Measurements from ENCODE around the gene TARS3. TPM values are rescaled to one million over a fixed set of nuclear protein-coding genes. Genes with fewer than 3 reads are reported as not detected.

Gene TARS3
- total RNA-seq, 1 experiment from 2014 or later, result 4.6 TPM

DNA sequence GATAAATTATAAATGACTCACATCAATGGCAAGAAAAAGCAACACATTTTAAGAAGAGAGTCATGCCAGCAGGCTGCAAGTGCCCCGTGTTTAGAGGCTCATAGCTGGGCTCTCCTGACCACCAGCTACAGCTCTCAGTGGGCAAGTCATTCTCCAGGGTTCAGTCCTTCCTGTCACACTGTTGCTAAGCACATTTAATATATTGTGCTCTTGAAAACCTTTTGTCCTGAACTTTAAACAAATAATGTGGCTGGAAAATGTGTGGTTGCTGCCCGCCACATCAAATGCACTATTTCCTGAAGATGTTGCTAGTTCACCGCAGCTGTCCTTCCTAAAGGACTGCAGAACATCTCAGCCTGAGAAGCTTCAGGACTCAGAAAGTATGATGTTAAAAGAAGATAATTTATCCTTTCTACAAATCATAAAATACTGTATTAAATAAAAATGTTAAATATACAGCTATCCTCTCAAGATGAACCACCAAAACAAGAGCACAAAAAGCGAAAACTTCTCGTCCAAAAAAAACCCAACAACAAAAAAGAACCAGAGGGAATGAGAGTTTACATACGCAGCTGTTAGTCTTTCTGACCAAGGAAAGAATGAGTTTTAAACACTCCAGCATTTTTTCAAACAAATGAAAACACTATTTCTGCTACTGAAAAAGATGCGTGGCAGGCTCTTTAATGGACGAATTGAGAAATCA is 951 bp downstream of the TARS3 start:
- intact Hi-C loops (cut with micrococcal nuclease; ENCODE audit: unreplicated experiment), result loop anchor here (5.0 kb wide), 1 partner anchor 71 kb away; the partner anchor contains the start of gene TM2D3
- CTCF ChIA-PET, result no interaction called here
- Histone ChIP-seq H3K9me2 (ENCODE audit: insufficient read depth) (no peaks in the 10 kb centered on the region), H3K36me3 (ENCODE audit: low read depth) (no peaks in the 10 kb centered on the region), H3K4me1 (replicated peaks; ENCODE audit: insufficient read depth) (peaks cover 9% of the 10 kb centered on the region; the same call in 1 of the 2 replicates), H3K4me2 (peak overlapping the region; percentile 87), H3K79me2 (ENCODE audit: low read depth) (no peaks in the 10 kb centered on the region), H3K27ac (peak overlapping the region; percentile 50), H3F3A (ENCODE audit: insufficient read depth, low read depth) (0 out of 2 replicates have a peak, but pooled peaks cover 8% of the 10 kb centered on the region), H3K9me3 (ENCODE audit: insufficient read depth, low read depth) (no peaks in the 10 kb centered on the region), H3K27me3 (ENCODE audit: insufficient read depth, low read depth) (peaks cover 15% of the 10 kb centered on the region), H3K4me3 (peak overlapping the region; percentile 78), H2AFZ (peak overlapping the region; percentile 86), H4K20me1 (ENCODE audit: insufficient read depth) (no peaks in the 10 kb centered on the region)
- BruUV-seq (replicated peaks), result TSS peak; percentile 54
- POLR2A ChIA-PET (ENCODE audit: unreplicated experiment), result interaction anchor here (0.6 kb wide), 1 partner anchor 54 kb away, joined by 6 read pairs; no protein-coding TSS in a partner anchor
- no peak for DNase-seq
- TF ChIP-seq, protein P1, sequence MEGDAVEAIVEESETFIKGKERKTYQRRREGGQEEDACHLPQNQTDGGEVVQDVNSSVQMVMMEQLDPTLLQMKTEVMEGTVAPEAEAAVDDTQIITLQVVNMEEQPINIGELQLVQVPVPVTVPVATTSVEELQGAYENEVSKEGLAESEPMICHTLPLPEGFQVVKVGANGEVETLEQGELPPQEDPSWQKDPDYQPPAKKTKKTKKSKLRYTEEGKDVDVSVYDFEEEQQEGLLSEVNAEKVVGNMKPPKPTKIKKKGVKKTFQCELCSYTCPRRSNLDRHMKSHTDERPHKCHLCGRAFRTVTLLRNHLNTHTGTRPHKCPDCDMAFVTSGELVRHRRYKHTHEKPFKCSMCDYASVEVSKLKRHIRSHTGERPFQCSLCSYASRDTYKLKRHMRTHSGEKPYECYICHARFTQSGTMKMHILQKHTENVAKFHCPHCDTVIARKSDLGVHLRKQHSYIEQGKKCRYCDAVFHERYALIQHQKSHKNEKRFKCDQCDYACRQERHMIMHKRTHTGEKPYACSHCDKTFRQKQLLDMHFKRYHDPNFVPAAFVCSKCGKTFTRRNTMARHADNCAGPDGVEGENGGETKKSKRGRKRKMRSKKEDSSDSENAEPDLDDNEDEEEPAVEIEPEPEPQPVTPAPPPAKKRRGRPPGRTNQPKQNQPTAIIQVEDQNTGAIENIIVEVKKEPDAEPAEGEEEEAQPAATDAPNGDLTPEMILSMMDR (conservative IDR thresholded peaks at IDR 0.05), result no peak
- TF ChIP-seq EZH2 (IDR thresholded peaks at IDR 0.05; ENCODE audit: low read depth), result no peak

DNA sequence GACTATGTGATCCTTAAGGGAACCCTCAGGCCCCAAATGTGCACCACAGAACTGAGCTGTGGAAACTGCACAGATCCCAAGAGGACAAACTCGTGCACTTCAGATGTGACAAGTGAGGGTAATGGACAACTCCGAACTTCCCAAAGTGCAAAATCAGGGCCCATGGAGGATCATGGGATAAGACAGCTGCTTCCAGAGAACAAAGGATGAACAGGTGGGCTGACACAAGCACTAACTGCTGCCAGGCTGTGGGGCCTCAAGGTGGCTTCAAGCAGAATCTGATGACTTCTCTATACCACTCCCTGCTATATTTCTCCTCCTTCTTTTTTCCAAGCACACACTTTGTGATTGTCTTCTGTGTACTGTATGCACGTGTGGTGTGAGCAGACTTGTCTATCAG is 5.4 kb downstream of the TARS3 start:
- ChIA-PET POLR2A (ENCODE audit: unreplicated experiment) (no interaction called here), CTCF (no interaction called here)
- intact Hi-C loops (cut with micrococcal nuclease; ENCODE audit: unreplicated experiment), result no loop called here
- no peaks in the 10 kb centered on the region for H3K79me2 ChIP-seq (ENCODE audit: low read depth)
- H3F3A ChIP-seq (ENCODE audit: insufficient read depth, low read depth), result 0 out of 2 replicates have a peak, but pooled peaks cover 5% of the 10 kb centered on the region
- no peaks in the 10 kb centered on the region for H4K20me1 ChIP-seq (ENCODE audit: insufficient read depth)
- H3K27me3 ChIP-seq (ENCODE audit: insufficient read depth, low read depth), result no peaks in the 10 kb centered on the region
- BruUV-seq (replicated peaks), result no TSS peak
- no peak overlapping the region for H3K4me2 ChIP-seq
- no peak for TF ChIP-seq EZH2 (IDR thresholded peaks at IDR 0.05; ENCODE audit: low read depth)
- TF ChIP-seq, protein P1 (conservative IDR thresholded peaks at IDR 0.05), result no peak
- H3K9me3 ChIP-seq (ENCODE audit: insufficient read depth, low read depth), result no peaks in the 10 kb centered on the region
- H3K9me2 ChIP-seq (ENCODE audit: insufficient read depth), result no peaks in the 10 kb centered on the region
- no peak overlapping the region for H3K27ac ChIP-seq
- H2AFZ ChIP-seq, result no peak overlapping the region
- DNase-seq, result no peak
- H3K4me1 ChIP-seq (replicated peaks; ENCODE audit: insufficient read depth), result peaks cover 9% of the 10 kb centered on the region; the same call in 1 of the 2 replicates
- no peaks in the 10 kb centered on the region for H3K36me3 ChIP-seq (ENCODE audit: low read depth)
- no peak overlapping the region for H3K4me3 ChIP-seq

DNA sequence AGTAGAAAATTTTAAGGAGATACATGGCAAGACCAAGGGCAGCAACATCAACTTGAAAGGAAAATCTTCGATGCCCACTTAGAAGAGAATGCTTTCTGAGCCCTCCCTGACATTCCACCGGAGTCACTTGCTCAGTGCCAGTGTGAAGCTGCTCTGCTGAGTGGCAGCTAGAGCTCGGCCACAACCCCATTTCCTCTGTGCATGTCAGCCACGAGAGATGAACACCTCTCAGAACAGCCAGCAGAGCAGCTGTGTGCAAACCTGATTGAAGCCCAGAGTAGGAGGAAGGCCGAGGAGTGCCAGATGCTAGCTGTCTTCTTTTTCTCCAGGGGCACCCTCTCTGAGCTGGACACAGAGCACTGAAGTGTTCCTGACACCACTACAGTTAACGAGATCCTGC is 12.2 kb downstream of the TARS3 start:
- Histone ChIP-seq H4K20me1 (ENCODE audit: insufficient read depth) (no peaks in the 10 kb centered on the region), H3K4me2 (no peak overlapping the region), H3K9me2 (ENCODE audit: insufficient read depth) (no peaks in the 10 kb centered on the region), H2AFZ (no peak overlapping the region), H3K36me3 (ENCODE audit: low read depth) (no peaks in the 10 kb centered on the region), H3K4me3 (no peak overlapping the region), H3F3A (ENCODE audit: insufficient read depth, low read depth) (no peaks in the 10 kb centered on the region), H3K27ac (no peak overlapping the region), H3K4me1 (replicated peaks; ENCODE audit: insufficient read depth) (no peaks in the 10 kb centered on the region), H3K27me3 (ENCODE audit: insufficient read depth, low read depth) (no peaks in the 10 kb centered on the region), H3K79me2 (ENCODE audit: low read depth) (no peaks in the 10 kb centered on the region), H3K9me3 (ENCODE audit: insufficient read depth, low read depth) (no peaks in the 10 kb centered on the region)
- CTCF ChIA-PET, result no interaction called here
- POLR2A ChIA-PET (ENCODE audit: unreplicated experiment), result no interaction called here
- DNase-seq, result no peak
- no TSS peak for BruUV-seq (replicated peaks)
- intact Hi-C loops (cut with micrococcal nuclease; ENCODE audit: unreplicated experiment), result no loop called here
- no peak for TF ChIP-seq EZH2 (IDR thresholded peaks at IDR 0.05; ENCODE audit: low read depth)
- TF ChIP-seq, protein P1 (conservative IDR thresholded peaks at IDR 0.05), result no peak
